Measurements from ENCODE around the gene LNPEP. TPM values are rescaled to one million over a fixed set of nuclear protein-coding genes. Genes with fewer than 3 reads are reported as not detected.

LNPEP gene
- total and polyA plus RNA-seq, 8 donors = 2.0 to 20.0 (median 9.6) TPM

DNA sequence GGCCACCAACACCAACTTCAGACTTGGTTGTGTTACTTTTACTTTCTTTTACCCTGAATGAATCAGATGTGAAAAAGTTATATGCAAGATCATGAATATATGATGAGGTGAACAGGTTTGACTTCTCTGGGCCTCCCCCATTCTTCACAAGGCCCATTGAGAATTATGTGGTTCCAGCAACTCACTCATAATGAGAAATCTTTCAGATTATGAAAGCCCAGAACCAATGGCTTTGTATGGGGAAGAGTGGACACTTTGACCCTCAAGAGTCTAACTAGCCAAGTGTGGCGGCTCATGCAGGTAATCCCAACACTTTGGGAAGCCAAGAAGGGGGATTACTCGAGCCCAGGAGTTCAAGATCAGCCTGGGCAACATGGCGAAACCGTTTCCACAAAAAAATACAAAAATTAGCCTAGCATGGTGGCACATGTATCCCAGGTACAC lies 16.1 kb upstream of the LNPEP start:
- Histone ChIP-seq H3K4me1 (peaks cover 0 to 5% (median 3%) of the 10 kb centered on the region in 3 donors), H3K4me3 (no peak overlapping the region), H3K9me3 (no peaks in the 10 kb centered on the region), H3K36me3 (no peaks in the 10 kb centered on the region), H3K27me3 (no peaks in the 10 kb centered on the region), H3K27ac (no peak overlapping the region)
- WGBS, 2 donors = 84 to 94% methylated on average over 4 of the region's 4 CpGs
- no peak for FAIRE-seq
- no peak for ATAC-seq
- no peak for DNase-seq
- TF ChIP-seq, protein P1, sequence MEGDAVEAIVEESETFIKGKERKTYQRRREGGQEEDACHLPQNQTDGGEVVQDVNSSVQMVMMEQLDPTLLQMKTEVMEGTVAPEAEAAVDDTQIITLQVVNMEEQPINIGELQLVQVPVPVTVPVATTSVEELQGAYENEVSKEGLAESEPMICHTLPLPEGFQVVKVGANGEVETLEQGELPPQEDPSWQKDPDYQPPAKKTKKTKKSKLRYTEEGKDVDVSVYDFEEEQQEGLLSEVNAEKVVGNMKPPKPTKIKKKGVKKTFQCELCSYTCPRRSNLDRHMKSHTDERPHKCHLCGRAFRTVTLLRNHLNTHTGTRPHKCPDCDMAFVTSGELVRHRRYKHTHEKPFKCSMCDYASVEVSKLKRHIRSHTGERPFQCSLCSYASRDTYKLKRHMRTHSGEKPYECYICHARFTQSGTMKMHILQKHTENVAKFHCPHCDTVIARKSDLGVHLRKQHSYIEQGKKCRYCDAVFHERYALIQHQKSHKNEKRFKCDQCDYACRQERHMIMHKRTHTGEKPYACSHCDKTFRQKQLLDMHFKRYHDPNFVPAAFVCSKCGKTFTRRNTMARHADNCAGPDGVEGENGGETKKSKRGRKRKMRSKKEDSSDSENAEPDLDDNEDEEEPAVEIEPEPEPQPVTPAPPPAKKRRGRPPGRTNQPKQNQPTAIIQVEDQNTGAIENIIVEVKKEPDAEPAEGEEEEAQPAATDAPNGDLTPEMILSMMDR (IDR thresholded peaks at IDR 0.05) = no peak
- intact Hi-C loops (cut with DNase I) = no loop called here

DNA sequence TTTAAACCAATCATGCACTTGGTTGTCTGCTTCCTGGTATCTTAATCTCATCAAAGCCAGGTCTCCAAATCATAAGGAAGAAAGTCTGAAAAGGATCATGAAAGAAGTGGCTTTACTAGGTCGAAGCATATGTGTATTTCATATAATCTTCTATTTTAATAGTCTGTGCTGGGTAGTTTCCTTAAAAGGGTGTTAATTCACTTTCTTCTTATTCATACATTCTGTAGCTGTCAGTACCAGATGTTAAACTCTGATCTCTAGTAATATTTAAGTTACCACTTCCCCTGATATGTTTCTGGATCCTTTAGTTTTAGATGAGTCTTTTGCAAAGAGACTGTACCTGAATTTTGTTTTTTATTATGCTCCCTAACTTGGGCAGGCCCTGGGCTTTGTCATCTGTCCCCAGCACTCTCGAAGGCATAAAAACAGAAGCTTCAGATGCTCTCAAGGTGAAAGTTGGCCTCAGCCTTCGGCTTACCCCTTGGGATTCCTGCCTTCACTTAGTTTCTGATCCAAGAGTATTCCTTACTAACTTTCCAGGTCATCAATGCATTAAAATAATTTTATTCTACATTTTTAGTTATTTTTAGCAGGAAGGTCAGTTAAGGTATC lies 15.0 kb upstream of the LNPEP start:
- Histone ChIP-seq H3K4me1 (peaks cover 0 to 5% (median 3%) of the 10 kb centered on the region in 3 donors), H3K9me3 (no peaks in the 10 kb centered on the region), H3K27ac (no peak overlapping the region), H3K4me3 (no peak overlapping the region), H3K27me3 (no peaks in the 10 kb centered on the region), H3K36me3 (no peaks in the 10 kb centered on the region)
- intact Hi-C loops (cut with DNase I) = no loop called here
- DNase-seq = no peak
- no peak for FAIRE-seq
- no peak for ATAC-seq
- 82 to 87% methylated on average over 3 of the region's 3 CpGs for WGBS, 2 donors
- TF ChIP-seq, protein P1 (IDR thresholded peaks at IDR 0.05) = no peak

DNA sequence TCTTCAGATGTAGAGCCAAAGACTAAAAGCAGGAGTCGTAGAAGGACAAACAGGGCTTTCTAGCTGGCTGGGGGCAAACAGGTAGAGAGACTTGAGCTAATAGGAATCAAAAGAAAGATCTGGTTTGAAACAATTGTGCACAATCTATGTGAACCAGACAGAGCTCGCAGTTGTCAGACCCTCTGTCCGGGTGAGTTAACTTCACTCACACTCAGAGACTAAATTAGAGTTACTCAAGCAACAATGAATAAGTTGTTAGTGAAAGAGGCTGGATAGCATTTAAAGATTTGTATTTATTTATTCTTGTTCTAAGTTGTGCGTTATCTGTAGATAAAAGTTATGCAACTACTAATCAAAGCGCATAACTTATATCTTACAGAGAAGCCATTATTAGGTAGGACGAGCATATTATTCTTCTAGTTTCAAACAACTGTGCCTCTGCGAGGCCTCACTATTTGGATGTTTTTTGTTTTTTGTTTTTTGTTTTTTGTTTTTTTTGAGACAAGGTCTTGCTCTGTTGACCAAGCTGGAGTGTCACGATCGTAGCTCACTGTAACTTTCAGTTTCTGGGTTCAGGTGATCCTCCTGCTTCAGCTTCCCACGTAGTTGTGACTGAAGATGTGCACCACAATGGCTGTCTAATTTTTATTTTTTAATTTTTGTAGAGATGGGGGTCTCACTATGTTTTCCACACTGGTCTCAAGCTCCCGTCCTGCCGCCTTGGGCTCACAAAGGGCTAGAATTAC lies 13.2 kb upstream of the LNPEP start:
- no peak for FAIRE-seq

GRCh38 chr5:96924016-96924443 lies 11.8 kb upstream of the LNPEP start:
- Histone ChIP-seq H3K36me3 (no peaks in the 10 kb centered on the region), H3K27ac (no peak overlapping the region), H3K9me3 (no peaks in the 10 kb centered on the region), H3K27me3 (no peaks in the 10 kb centered on the region), H3K4me1 (peaks cover 0 to 5% (median 3%) of the 10 kb centered on the region in 3 donors), H3K4me3 (no peak overlapping the region)
- WGBS, 2 donors = 33 to 37% methylated on average over 3 of the region's 3 CpGs
- peak in 3 of 4 donors; percentile 52 to 63 (median 58) for ATAC-seq
- intact Hi-C loops (cut with DNase I) = no loop called here
- FAIRE-seq = no peak
- TF ChIP-seq, protein P1 (IDR thresholded peaks at IDR 0.05) = no peak
- DNase-seq = peak in 1 of 6 donors; percentile 4

More for the DNA sequence above, 13.2 kb upstream of the LNPEP start:
- H3K27ac ChIP-seq = no peak overlapping the region
- H3K36me3 ChIP-seq = no peaks in the 10 kb centered on the region
- no peaks in the 10 kb centered on the region for H3K27me3 ChIP-seq
- 82 to 85% methylated on average over 12 of the region's 12 CpGs for WGBS, 2 donors
- TF ChIP-seq, protein P1 (IDR thresholded peaks at IDR 0.05) = no peak
- DNase-seq (no peak), ATAC-seq (no peak)
- H3K4me1 ChIP-seq = peaks cover 0 to 5% (median 3%) of the 10 kb centered on the region in 3 donors
- intact Hi-C loops (cut with DNase I) = no loop called here
- H3K9me3 ChIP-seq = no peaks in the 10 kb centered on the region
- no peak overlapping the region for H3K4me3 ChIP-seq

- TF ChIP-seq, protein P1 (IDR thresholded peaks at IDR 0.05) = no peak
- Histone ChIP-seq H3K36me3 (no peaks in the 10 kb centered on the region), H3K9me3 (no peaks in the 10 kb centered on the region), H3K4me3 (no peak overlapping the region), H3K4me1 (peaks cover 0 to 5% (median 3%) of the 10 kb centered on the region in 3 donors), H3K27me3 (no peaks in the 10 kb centered on the region), H3K27ac (no peak overlapping the region)
- 95% methylated on average over 1 of the region's 1 CpG for WGBS, 2 donors
- FAIRE-seq (no peak), DNase-seq (no peak), ATAC-seq (no peak)
- intact Hi-C loops (cut with DNase I) = no loop called here
These were observed 9.6 kb upstream of the LNPEP start for GRCh38 chr5:96926276-96926675.
